Upper lobe of left lung (tissue), 6 donors: ENCODE results near the gene ILDR2. TPM values are rescaled to one million over a fixed set of nuclear protein-coding genes. Genes with fewer than 3 reads are reported as not detected.

Source experiments
- ATAC-seq, 2 donors: fragments of 200-7000 bp; cut with Tn5 transposase; one replicate each; pipeline ENCODE4 v1.9.1; 2022; ENCODE audit warnings: mild to moderate bottlenecking in 2 of 2, moderate library complexity in 2 of 2; ENCODE audit not compliant: low FRiP score in 2 of 2
- DNase-seq, 2 donors: peaks; one replicate each; pipeline ENCODE4 v3.0.0-alpha.2; 2019 to 2020
- H3K27ac ChIP-seq, 4 donors: fragments of 200-600 bp; sonication (generic); one replicate each; pipeline ENCODE4 v1.5.1; 2016 to 2019
- H3K27me3 ChIP-seq, 4 donors: fragments of 200-600 bp; sonication (generic); one replicate each; pipeline ENCODE4 v1.5.1; 2017 to 2019
- H3K36me3 ChIP-seq, 4 donors: fragments of 200-600 bp; sonication (generic); one replicate each; pipeline ENCODE4 v1.5.1; 2016 to 2019
- H3K4me1 ChIP-seq, 4 donors: fragments of 200-600 bp; sonication (generic); one replicate each; pipeline ENCODE4 v1.5.1; 2018 to 2019
- H3K4me3 ChIP-seq, 4 donors: fragments of 200-600 bp; sonication (generic); one replicate each; pipeline ENCODE4 v1.5.1; 2017 to 2019; ENCODE audit warnings: mild to moderate bottlenecking in 2 of 4, moderate library complexity in 1 of 4
- H3K9me3 ChIP-seq, 4 donors: fragments of 200-600 bp; sonication (generic); one replicate each; pipeline ENCODE4 v1.5.1; 2018 to 2019
- EP300 ChIP-seq, 4 donors: sonication (generic); formaldehyde crosslinking; IDR thresholded peaks; one replicate each; pipeline ENCODE4 v1.5.1; 2017; ENCODE audit warnings: antibody characterized with exemption in 4 of 4, control low read depth in 2 of 4
- POLR2A ChIP-seq, 4 donors: fragments of 450-650 bp; IDR thresholded peaks; one replicate each; pipeline ENCODE4 v1.5.1; 2016 to 2017; ENCODE audit warnings: antibody characterized with exemption in 4 of 4, mild to moderate bottlenecking in 2 of 4
- POLR2AphosphoS5 ChIP-seq, 2 donors: sonication (generic); formaldehyde crosslinking; IDR thresholded peaks; one replicate each; pipeline ENCODE4 v1.5.1; 2017; ENCODE audit warnings: antibody characterized with exemption in 2 of 2
- WGBS, 2 donors: methylation state at CpG; one replicate each; pipeline ENCODE4 v1.1.5; 2017 to 2018; 5-methylcytosine and 5-hydroxymethylcytosine counted together
- total RNA-seq, 6 donors: library from RNA; depleted of rRNA in 4 of 6; stranded (reverse); fragments of >200 nt in 4 of 6; gene quantifications; one replicate each; pipeline versions ENCODE4 v1.1.0 to v1.2.1, GENCODE V29; 2016 to 2021
- TF ChIP-seq, protein P1 (sequence below), 6 experiments: fragments of 450-650 bp in 4 of 6; fragments of 200-600 bp in 2 of 6; sonication (generic) in 2 of 6; IDR thresholded peaks; one replicate each; pipeline ENCODE4 v1.5.1; 2016 to 2019; ENCODE audit warnings: antibody characterized with exemption in 6 of 6
- donor health status: DM: no; HTN: no; CAD: no; lungs with moderate emphysema.
- donor health status: DM: no; HTN: yes; CAD: no; lungs with severe emphysema.

Gene ILDR2
- total RNA-seq, 6 donors from 2014 or later = under 0.01 to 3.3 (median 0.84) TPM

DNA sequence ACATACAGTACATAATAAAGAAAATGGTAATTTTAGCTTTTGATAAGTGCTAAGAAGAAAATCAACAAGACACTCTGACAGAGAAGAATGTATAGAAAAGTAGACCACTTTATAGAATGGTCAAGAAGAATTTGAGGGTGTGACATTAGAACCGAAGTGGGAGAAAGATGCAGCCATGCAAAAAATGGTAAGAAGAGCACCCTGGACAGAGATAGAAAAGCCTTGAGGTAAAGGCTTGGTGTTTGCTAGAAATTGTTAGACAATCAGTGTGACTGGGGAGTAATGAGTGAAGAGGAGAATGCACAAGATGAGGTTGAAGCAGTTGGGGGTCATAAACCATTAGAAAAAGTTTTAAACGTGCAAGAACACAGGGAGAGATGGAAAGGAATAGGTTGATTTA lies 37.2 kb upstream of the ILDR2 start:
- WGBS, 2 donors = 85 to 88% methylated on average over 2 of the region's 2 CpGs
- no peak for TF ChIP-seq POLR2AphosphoS5 (IDR thresholded peaks at IDR 0.05)
- no peak for TF ChIP-seq POLR2A (IDR thresholded peaks at IDR 0.05)
- TF ChIP-seq, protein P1, sequence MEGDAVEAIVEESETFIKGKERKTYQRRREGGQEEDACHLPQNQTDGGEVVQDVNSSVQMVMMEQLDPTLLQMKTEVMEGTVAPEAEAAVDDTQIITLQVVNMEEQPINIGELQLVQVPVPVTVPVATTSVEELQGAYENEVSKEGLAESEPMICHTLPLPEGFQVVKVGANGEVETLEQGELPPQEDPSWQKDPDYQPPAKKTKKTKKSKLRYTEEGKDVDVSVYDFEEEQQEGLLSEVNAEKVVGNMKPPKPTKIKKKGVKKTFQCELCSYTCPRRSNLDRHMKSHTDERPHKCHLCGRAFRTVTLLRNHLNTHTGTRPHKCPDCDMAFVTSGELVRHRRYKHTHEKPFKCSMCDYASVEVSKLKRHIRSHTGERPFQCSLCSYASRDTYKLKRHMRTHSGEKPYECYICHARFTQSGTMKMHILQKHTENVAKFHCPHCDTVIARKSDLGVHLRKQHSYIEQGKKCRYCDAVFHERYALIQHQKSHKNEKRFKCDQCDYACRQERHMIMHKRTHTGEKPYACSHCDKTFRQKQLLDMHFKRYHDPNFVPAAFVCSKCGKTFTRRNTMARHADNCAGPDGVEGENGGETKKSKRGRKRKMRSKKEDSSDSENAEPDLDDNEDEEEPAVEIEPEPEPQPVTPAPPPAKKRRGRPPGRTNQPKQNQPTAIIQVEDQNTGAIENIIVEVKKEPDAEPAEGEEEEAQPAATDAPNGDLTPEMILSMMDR (IDR thresholded peaks at IDR 0.05) = no peak
- TF ChIP-seq EP300 (IDR thresholded peaks at IDR 0.05) = no peak
- DNase-seq (no peak), ATAC-seq (no peak)
- Histone ChIP-seq H3K4me3 (no peak overlapping the region), H3K4me1 (no peaks in the 10 kb centered on the region), H3K27me3 (no peaks in the 10 kb centered on the region), H3K27ac (no peak overlapping the region), H3K36me3 (no peaks in the 10 kb centered on the region), H3K9me3 (no peaks in the 10 kb centered on the region)

DNA sequence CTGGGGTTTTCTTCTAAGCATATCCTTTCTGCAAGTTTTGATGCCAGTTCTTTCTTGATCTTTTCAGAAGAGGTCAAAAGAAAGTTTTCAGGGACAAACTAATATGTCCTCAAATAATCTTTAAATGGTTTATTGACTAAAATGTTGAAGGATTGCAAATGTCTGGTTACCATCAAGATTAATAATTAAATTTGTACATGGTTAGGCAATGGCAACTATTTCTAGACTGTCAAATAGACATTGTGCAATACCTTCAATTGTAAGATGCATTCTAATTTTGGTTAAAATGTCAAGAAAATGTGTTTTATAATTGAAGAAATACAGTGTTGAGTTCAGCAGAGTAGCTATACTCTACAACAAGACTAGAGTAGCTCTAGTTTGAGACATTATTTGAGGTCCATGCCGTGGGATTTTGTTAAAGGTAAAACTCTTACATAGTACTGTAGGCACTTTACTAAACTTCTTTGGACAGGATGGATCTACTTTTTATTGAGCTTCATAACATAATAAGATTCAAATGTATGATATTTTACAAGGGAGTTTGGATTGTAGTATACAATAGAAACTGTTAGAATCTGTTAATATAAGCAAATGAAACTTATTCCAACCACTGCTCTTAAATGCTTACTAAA lies 36.3 kb upstream of the ILDR2 start:
- TF ChIP-seq, protein P1 (IDR thresholded peaks at IDR 0.05) = no peak
- TF ChIP-seq POLR2AphosphoS5 (IDR thresholded peaks at IDR 0.05) (no peak), EP300 (IDR thresholded peaks at IDR 0.05) (no peak), POLR2A (IDR thresholded peaks at IDR 0.05) (no peak)
- Histone ChIP-seq H3K9me3 (no peaks in the 10 kb centered on the region), H3K36me3 (no peaks in the 10 kb centered on the region), H3K4me1 (no peaks in the 10 kb centered on the region), H3K4me3 (no peak overlapping the region), H3K27me3 (no peaks in the 10 kb centered on the region), H3K27ac (no peak overlapping the region)
- no peak for DNase-seq
- 75 to 96% methylated on average over 1 of the region's 1 CpG for WGBS, 2 donors
- ATAC-seq = no peak

DNA sequence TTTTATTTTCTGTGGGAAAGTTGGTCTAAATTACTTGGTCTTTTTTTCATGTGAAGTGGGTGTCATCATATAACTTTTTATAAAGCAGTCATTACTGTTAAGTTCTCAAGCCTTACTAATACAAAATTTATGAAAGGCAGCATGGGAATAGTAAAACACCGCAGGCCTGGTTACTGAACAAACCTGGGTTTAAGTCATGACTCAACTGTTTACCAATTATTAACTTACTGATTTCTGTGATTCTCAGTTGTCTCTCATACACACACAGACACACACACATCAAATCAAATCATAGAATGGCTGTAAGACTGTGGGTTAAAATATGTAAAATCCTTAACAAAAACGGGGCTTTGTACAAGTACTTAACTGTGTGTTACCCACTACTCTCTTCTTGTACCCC lies 28.4 kb upstream of the ILDR2 start:
- TF ChIP-seq POLR2A (IDR thresholded peaks at IDR 0.05) (no peak), POLR2AphosphoS5 (IDR thresholded peaks at IDR 0.05) (no peak), EP300 (IDR thresholded peaks at IDR 0.05) (no peak)
- TF ChIP-seq, protein P1 (IDR thresholded peaks at IDR 0.05) = no peak
- no peaks in the 10 kb centered on the region for H3K4me1 ChIP-seq
- no peaks in the 10 kb centered on the region for H3K36me3 ChIP-seq
- H3K9me3 ChIP-seq = peaks cover 0 to 8% (median 0%) of the 10 kb centered on the region in 4 donors
- no peak overlapping the region for H3K27ac ChIP-seq
- no peak for DNase-seq
- no peak overlapping the region for H3K4me3 ChIP-seq
- 78% methylated on average over 2 of the region's 2 CpGs for WGBS, 2 donors
- no peaks in the 10 kb centered on the region for H3K27me3 ChIP-seq
- ATAC-seq = no peak

DNA sequence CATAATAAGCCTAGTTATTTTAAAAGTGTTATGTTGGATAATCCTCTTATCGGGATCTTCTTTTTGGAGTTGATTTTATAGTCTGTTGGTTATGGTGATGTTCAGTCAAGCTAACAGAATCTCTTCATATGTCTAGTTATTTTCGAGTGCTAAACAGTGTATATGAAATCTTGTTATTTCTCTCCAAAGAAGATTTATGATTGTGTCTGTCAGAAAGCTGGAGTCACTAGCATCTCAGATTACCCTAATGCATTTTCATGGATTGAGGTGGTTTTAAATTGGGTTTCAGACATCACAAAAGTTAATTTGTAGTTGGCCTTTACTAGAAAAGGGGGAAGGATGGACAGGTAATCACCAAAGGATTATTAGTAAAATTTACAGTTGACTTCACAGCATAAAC lies 27.0 kb upstream of the ILDR2 start:
- H3K27ac ChIP-seq = no peak overlapping the region
- H3K4me3 ChIP-seq = no peak overlapping the region
- no peaks in the 10 kb centered on the region for H3K4me1 ChIP-seq
- 89 to 93% methylated on average over 2 of the region's 2 CpGs for WGBS, 2 donors
- H3K27me3 ChIP-seq = no peaks in the 10 kb centered on the region
- H3K36me3 ChIP-seq = no peaks in the 10 kb centered on the region
- peaks cover 0 to 8% (median 0%) of the 10 kb centered on the region in 4 donors for H3K9me3 ChIP-seq
- no peak for TF ChIP-seq EP300 (IDR thresholded peaks at IDR 0.05)
- no peak for TF ChIP-seq POLR2A (IDR thresholded peaks at IDR 0.05)
- TF ChIP-seq POLR2AphosphoS5 (IDR thresholded peaks at IDR 0.05) = no peak
- TF ChIP-seq, protein P1 (IDR thresholded peaks at IDR 0.05) = no peak
- DNase-seq (no peak), ATAC-seq (no peak)

DNA sequence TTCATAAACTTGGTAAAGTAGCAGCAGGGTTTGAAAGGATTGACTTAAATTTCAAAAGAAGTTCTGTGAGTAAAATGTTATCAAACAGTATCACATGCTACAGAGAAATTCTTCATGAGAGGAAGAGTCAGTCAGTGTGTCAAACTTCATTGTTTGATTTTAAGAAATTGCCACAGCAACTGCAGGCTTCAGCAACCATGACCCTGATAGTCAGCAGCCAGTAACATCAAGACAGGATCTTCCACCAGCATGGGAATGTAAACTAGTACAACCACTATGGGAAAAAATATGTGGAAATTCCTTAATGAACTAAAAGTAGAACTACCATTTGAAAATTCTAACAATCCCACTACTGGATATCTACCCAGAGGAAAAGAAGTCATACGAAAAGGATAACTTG lies 25.2 kb upstream of the ILDR2 start:
- no peak for ATAC-seq
- Histone ChIP-seq H3K4me3 (no peak overlapping the region), H3K9me3 (peaks cover 0 to 8% (median 0%) of the 10 kb centered on the region in 4 donors), H3K4me1 (no peaks in the 10 kb centered on the region), H3K27me3 (no peaks in the 10 kb centered on the region), H3K27ac (no peak overlapping the region), H3K36me3 (no peaks in the 10 kb centered on the region)
- no peak for DNase-seq
- 91 to 100% methylated on average over 1 of the region's 1 CpG for WGBS, 2 donors
- TF ChIP-seq, protein P1 (IDR thresholded peaks at IDR 0.05) = no peak
- no peak for TF ChIP-seq POLR2AphosphoS5 (IDR thresholded peaks at IDR 0.05)
- TF ChIP-seq EP300 (IDR thresholded peaks at IDR 0.05) = no peak
- TF ChIP-seq POLR2A (IDR thresholded peaks at IDR 0.05) = no peak
